Measurements from ENCODE around the gene MYORG. TPM values are rescaled to one million over a fixed set of nuclear protein-coding genes. Genes with fewer than 3 reads are reported as not detected.

Gene MYORG
- total and polyA plus RNA-seq, 10 of the 15 experiments (the other 5 are each of a cell fraction or from before 2014, with no cell fraction given), result 0.05 to 0.36 (median 0.10) TPM; not detected in 1

DNA sequence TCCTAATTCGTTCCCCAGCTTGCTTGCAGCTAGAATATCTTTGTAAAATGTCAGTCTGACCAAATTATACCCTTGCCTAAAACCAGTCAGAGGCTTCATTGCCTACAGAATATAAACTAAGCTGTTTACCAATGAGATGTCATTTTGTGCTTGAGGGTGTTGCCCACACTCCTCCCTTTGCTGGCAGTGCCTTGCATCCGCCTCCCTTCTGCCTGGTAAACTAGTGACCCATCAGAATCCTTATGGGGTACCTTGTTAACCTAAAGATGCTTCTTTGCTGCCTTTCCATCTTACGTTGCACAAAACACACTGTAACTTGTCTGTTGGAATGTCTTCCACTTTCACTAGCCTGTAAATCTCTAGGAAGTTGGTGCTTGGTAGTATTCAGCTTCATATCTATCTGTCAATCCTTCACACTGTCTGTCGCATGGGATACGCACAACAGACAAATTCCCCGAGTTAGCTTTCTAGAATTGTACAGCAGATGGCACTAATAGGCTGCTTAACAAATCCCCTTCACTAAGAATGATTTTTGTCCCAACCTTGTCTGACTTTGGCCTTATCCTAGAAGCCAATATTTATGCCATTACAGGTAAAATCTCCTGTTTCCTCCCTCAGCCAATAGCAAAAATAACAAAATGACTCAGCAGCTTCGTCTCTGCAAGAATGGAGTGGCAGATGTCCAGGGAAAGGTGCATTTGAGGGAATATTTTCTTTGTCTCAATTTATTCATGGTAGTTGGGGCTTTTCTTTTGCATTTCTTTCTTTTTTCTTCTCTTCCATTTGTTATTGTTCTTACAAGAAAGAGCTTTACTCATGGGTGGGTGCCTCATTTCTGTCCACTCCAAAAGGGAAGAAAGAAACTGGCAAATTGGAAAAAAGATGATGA is 44.4 kb downstream of the MYORG start (continued):
- TF ChIP-seq, protein P1, sequence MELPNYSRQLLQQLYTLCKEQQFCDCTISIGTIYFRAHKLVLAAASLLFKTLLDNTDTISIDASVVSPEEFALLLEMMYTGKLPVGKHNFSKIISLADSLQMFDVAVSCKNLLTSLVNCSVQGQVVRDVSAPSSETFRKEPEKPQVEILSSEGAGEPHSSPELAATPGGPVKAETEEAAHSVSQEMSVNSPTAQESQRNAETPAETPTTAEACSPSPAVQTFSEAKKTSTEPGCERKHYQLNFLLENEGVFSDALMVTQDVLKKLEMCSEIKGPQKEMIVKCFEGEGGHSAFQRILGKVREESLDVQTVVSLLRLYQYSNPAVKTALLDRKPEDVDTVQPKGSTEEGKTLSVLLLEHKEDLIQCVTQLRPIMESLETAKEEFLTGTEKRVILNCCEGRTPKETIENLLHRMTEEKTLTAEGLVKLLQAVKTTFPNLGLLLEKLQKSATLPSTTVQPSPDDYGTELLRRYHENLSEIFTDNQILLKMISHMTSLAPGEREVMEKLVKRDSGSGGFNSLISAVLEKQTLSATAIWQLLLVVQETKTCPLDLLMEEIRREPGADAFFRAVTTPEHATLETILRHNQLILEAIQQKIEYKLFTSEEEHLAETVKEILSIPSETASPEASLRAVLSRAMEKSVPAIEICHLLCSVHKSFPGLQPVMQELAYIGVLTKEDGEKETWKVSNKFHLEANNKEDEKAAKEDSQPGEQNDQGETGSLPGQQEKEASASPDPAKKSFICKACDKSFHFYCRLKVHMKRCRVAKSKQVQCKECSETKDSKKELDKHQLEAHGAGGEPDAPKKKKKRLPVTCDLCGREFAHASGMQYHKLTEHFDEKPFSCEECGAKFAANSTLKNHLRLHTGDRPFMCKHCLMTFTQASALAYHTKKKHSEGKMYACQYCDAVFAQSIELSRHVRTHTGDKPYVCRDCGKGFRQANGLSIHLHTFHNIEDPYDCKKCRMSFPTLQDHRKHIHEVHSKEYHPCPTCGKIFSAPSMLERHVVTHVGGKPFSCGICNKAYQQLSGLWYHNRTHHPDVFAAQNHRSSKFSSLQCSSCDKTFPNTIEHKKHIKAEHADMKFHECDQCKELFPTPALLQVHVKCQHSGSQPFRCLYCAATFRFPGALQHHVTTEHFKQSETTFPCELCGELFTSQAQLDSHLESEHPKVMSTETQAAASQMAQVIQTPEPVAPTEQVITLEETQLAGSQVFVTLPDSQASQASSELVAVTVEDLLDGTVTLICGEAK (IDR thresholded peaks at IDR 0.05; ENCODE audit: borderline replicate concordance), result no peak
- TF ChIP-seq EGR1 (IDR thresholded peaks at IDR 0.05; ENCODE audit: borderline replicate concordance in 1 of 2, low read depth in 2 of 2, low read length in 2 of 2) (no peak), NR2C1 (IDR thresholded peaks at IDR 0.05) (no peak), CREB1 (IDR thresholded peaks at IDR 0.05; ENCODE audit: low read depth) (no peak), POLR2AphosphoS5 (IDR thresholded peaks at IDR 0.05; ENCODE audit: low read length) (no peak), ZNF274 (IDR thresholded peaks at IDR 0.05; ENCODE audit: insufficient read depth, insufficient read length) (no peak), SMAD1 (IDR thresholded peaks at IDR 0.05; ENCODE audit: low read depth, partially characterized antibody) (no peak), RB1 (IDR thresholded peaks at IDR 0.05; ENCODE audit: borderline replicate concordance) (no peak), ZBED1 (IDR thresholded peaks at IDR 0.05; ENCODE audit: borderline replicate concordance) (no peak), RAD21 (IDR thresholded peaks at IDR 0.05; ENCODE audit: insufficient read depth, low read depth, low read length) (peak; percentile 55), MEF2B (IDR thresholded peaks at IDR 0.05; ENCODE audit: partially characterized antibody, poor library complexity, severe bottlenecking) (no peak), TARDBP (IDR thresholded peaks at IDR 0.05; ENCODE audit: borderline replicate concordance) (no peak), NFYB (IDR thresholded peaks at IDR 0.05; ENCODE audit: insufficient read depth, low read depth, low read length) (no peak), NFYA (IDR thresholded peaks at IDR 0.05; ENCODE audit: borderline replicate concordance, low read depth, low read length) (no peak), TAF1 (IDR thresholded peaks at IDR 0.05; ENCODE audit: borderline replicate concordance, low read depth, low read length) (no peak), SREBF2 (IDR thresholded peaks at IDR 0.05; ENCODE audit: low read length) (no peak), HDAC2 (IDR thresholded peaks at IDR 0.05) (no peak), STAT3 (IDR thresholded peaks at IDR 0.05; ENCODE audit: low read depth, low read length) (no peak), MYC (IDR thresholded peaks at IDR 0.05; ENCODE audit: insufficient read depth, insufficient read length, insufficient replicate concordance, low read length, severe bottlenecking) (no peak)
- TF ChIP-seq, protein P2, sequence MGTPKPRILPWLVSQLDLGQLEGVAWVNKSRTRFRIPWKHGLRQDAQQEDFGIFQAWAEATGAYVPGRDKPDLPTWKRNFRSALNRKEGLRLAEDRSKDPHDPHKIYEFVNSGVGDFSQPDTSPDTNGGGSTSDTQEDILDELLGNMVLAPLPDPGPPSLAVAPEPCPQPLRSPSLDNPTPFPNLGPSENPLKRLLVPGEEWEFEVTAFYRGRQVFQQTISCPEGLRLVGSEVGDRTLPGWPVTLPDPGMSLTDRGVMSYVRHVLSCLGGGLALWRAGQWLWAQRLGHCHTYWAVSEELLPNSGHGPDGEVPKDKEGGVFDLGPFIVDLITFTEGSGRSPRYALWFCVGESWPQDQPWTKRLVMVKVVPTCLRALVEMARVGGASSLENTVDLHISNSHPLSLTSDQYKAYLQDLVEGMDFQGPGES (IDR thresholded peaks at IDR 0.05), result no peak
- TF ChIP-seq, protein P3, sequence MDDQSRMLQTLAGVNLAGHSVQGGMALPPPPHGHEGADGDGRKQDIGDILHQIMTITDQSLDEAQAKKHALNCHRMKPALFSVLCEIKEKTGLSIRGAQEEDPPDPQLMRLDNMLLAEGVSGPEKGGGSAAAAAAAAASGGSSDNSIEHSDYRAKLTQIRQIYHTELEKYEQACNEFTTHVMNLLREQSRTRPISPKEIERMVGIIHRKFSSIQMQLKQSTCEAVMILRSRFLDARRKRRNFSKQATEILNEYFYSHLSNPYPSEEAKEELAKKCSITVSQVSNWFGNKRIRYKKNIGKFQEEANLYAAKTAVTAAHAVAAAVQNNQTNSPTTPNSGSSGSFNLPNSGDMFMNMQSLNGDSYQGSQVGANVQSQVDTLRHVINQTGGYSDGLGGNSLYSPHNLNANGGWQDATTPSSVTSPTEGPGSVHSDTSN (IDR thresholded peaks at IDR 0.05; ENCODE audit: insufficient replicate concordance, low read depth, low read length), result no peak
- TF ChIP-seq, protein P4, sequence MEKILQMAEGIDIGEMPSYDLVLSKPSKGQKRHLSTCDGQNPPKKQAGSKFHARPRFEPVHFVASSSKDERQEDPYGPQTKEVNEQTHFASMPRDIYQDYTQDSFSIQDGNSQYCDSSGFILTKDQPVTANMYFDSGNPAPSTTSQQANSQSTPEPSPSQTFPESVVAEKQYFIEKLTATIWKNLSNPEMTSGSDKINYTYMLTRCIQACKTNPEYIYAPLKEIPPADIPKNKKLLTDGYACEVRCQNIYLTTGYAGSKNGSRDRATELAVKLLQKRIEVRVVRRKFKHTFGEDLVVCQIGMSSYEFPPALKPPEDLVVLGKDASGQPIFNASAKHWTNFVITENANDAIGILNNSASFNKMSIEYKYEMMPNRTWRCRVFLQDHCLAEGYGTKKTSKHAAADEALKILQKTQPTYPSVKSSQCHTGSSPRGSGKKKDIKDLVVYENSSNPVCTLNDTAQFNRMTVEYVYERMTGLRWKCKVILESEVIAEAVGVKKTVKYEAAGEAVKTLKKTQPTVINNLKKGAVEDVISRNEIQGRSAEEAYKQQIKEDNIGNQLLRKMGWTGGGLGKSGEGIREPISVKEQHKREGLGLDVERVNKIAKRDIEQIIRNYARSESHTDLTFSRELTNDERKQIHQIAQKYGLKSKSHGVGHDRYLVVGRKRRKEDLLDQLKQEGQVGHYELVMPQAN (conservative IDR thresholded peaks at IDR 0.05), result no peak

All from GM12878 (cell line).